Stimulated activated CD4-positive, alpha-beta T cell treated with anti-CD3 and anti-CD28 coated beads, Interleukin-4, amount 100 ng/mL, for 48 hours (primary cell): Measurements from ENCODE around the gene MAS1L.
"Not testable (repeated sequence)": the region's sequence is repeated elsewhere in the genome, so short reads cannot be mapped to it uniquely, and the experiment has no call there.

Source experiments
- DNase-seq, 2 donors: peaks; one replicate each; pipeline ENCODE4 v3.0.0-alpha.2; 2020; ENCODE audit warnings: low read depth in 2 of 2

MAS1L gene

GRCh38 chr6:29483186-29483585 lies 4.6 kb downstream of the MAS1L start:
- DNase-seq: no peak

- DNase-seq: no peak
These were observed 8.2 kb downstream of the MAS1L start for GRCh38 chr6:29479560-29479959.

- no peak for DNase-seq
These were observed 9.0 kb downstream of the MAS1L start for GRCh38 chr6:29478740-29479139.

GRCh38 chr6:29477923-29478450 lies 9.8 kb downstream of the MAS1L start:
- no peak for DNase-seq

GRCh38 chr6:29474996-29475395 lies 12.8 kb downstream of the MAS1L start:
- DNase-seq: no peak

- no peak for DNase-seq
These were observed 21.5 kb downstream of the MAS1L start for GRCh38 chr6:29466241-29466640.

GRCh38 chr6:29465801-29466200 lies 22.0 kb downstream of the MAS1L start:
- DNase-seq: no peak

GRCh38 chr6:29465279-29465678 lies 22.5 kb downstream of the MAS1L start:
- no peak for DNase-seq

- DNase-seq: no peak
These were observed 25.7 kb downstream of the MAS1L start for GRCh38 chr6:29462022-29462421.

- DNase-seq: no peak
These were observed 26.5 kb downstream of the MAS1L start for GRCh38 chr6:29461021-29461814.

- DNase-seq: no peak
These were observed 30.8 kb downstream of the MAS1L start, which contains the start of the genes OR11A1 and OR2H1 for GRCh38 chr6:29456971-29457370. Gene OR11A1, minus strand, starts transcription at chr6:29457071. Its CDS starts 29,430 bp downstream, at chr6:29427641. Gene OR2H1, plus strand, starts transcription at chr6:29457155. Its CDS starts 4,615 bp downstream, at chr6:29461770.

- no peak for DNase-seq
These were observed 36.1 kb downstream of the MAS1L start for GRCh38 chr6:29451471-29452193.

- no peak for DNase-seq
These were observed 40.1 kb downstream of the MAS1L start for GRCh38 chr6:29447670-29448069.

- not testable (repeated sequence) for DNase-seq
These were observed 43.7 kb downstream of the MAS1L start for GRCh38 chr6:29444031-29444430.

GRCh38 chr6:29442719-29443118 lies 45.0 kb downstream of the MAS1L start:
- no peak for DNase-seq

GRCh38 chr6:29439006-29439405 lies 48.8 kb downstream of the MAS1L start, which contains the start of gene OR10C1:
Gene OR10C1, plus strand, starts transcription at chr6:29439306. Its CDS starts 710 bp downstream, at chr6:29440016.
- no peak for DNase-seq

- DNase-seq: not testable (repeated sequence)
These were observed 51.0 kb downstream of the MAS1L start for GRCh38 chr6:29436730-29437129.
